B cell (primary cell): ENCODE data around the gene ZMYM1. TPM values are rescaled to one million over a fixed set of nuclear protein-coding genes. Genes with fewer than 3 reads are reported as not detected.

Source experiments
- ATAC-seq: fragments of 200-7000 bp; cut with Tn5 transposase; one replicate; pipeline ENCODE4 v1.10.0; 2021; ENCODE audit warnings: low read depth, mild to moderate bottlenecking, moderate number of reproducible peaks, moderate library complexity
- CTCF ChIA-PET: fragments of 350-600 bp; sonication (Branson Sonifier 250); formaldehyde crosslinking; loops from one replicate; lab custom pipeline; 2021; ENCODE audit warnings: antibody characterized with exemption, inconsistent platforms; lab: Charles Lee
- POLR2A ChIA-PET: fragments of 350-600 bp; sonication (Branson Sonifier 250); formaldehyde crosslinking; loops from one replicate; lab custom pipeline; 2021; ENCODE audit warnings: antibody characterized with exemption; lab: Charles Lee
- DNase-seq: peaks from one replicate; pipeline ENCODE4 v3.0.0; 2013
- H2AFZ ChIP-seq: 2 replicates; pipeline ENCODE4 v1.6.1; 2012; ENCODE audit warnings: mild to moderate bottlenecking, low read depth, low read length; ENCODE audit not compliant: insufficient read depth, poor library complexity, severe bottlenecking
- H3K27ac ChIP-seq, 2 donors: 1 replicate in 1 of 2; 2 replicates in 1 of 2; pipeline ENCODE4 v1.5.1; 2012 to 2013; ENCODE audit warnings: low read length in 2 of 2, mild to moderate bottlenecking in 2 of 2, moderate library complexity in 1 of 2
- H3K27me3 ChIP-seq, 4 experiments: fragments of 200-600 bp in 1 of 4; sonication (generic) in 1 of 4; replicated peaks in 1 of 4; 1 replicate in 2 of 4; 2 replicates in 2 of 4; pipeline versions ENCODE4 v1.6.1 to v1.7.0; 2013 to 2016; ENCODE audit warnings: low read length in 3 of 4, mild to moderate bottlenecking in 2 of 4, mixed read lengths in 1 of 4, moderate library complexity in 1 of 4; ENCODE audit not compliant: insufficient read depth in 4 of 4, control insufficient read depth in 3 of 4; ENCODE audit errors: control extremely low read depth in 1 of 4
- H3K36me3 ChIP-seq, 2 experiments: replicated peaks in 1 of 2; 1 replicate in 1 of 2; 2 replicates in 1 of 2; pipeline versions ENCODE4 v1.6.1 to v1.7.1; 2013; ENCODE audit warnings: low read length in 1 of 2; ENCODE audit not compliant: insufficient read depth in 2 of 2, control insufficient read depth in 1 of 2; ENCODE audit errors: control extremely low read depth in 1 of 2, extremely low read depth in 1 of 2
- H3K4me1 ChIP-seq, 2 donors: fragments of 200-600 bp in 1 of 2; sonication (generic) in 1 of 2; 1 replicate in 1 of 2; 2 replicates in 1 of 2; pipeline versions ENCODE4 v1.5.1 to v1.6.1; 2013 to 2017; ENCODE audit warnings: low read length in 2 of 2; ENCODE audit not compliant: control insufficient read depth in 2 of 2, insufficient read depth in 2 of 2
- H3K4me2 ChIP-seq: replicated peaks from 2 replicates; pipeline ENCODE3; 2012; ENCODE audit warnings: mild to moderate bottlenecking, low read depth, low read length; ENCODE audit not compliant: poor library complexity, severe bottlenecking
- H3K4me3 ChIP-seq, 5 experiments: fragments of 200-600 bp in 1 of 5; sonication (generic) in 1 of 5; 1 replicate in 3 of 5; 2 replicates in 2 of 5; pipeline versions ENCODE4 v1.5.1 to v1.7.0; 2011 to 2016; ENCODE audit warnings: low read length in 4 of 5, mild to moderate bottlenecking in 4 of 5, low read depth in 2 of 5, control low read depth in 1 of 5, moderate library complexity in 1 of 5; ENCODE audit not compliant: insufficient read depth in 1 of 5; ENCODE audit errors: control extremely low read depth in 1 of 5, extremely low read depth in 1 of 5
- H3K79me2 ChIP-seq: fragments of 200-600 bp; sonication (generic); one replicate; pipeline ENCODE4 v1.6.0; 2016; ENCODE audit warnings: low read length; ENCODE audit not compliant: control insufficient read depth, insufficient read depth
- H3K9ac ChIP-seq: fragments of 200-600 bp; sonication (generic); 2 replicates; pipeline ENCODE4 v1.6.1; 2017; ENCODE audit warnings: mild to moderate bottlenecking, low read length, moderate library complexity
- H3K9me3 ChIP-seq, 3 donors: one replicate each; pipeline versions ENCODE4 v1.6.1 to v1.7.1; 2013; ENCODE audit warnings: low read length in 2 of 3; ENCODE audit not compliant: control insufficient read depth in 2 of 3, insufficient read depth in 1 of 3; ENCODE audit errors: control extremely low read depth in 1 of 3
- H4K20me1 ChIP-seq: 2 replicates; pipeline ENCODE4 v1.6.0; 2012; ENCODE audit warnings: mild to moderate bottlenecking, low read length; ENCODE audit not compliant: insufficient read depth, control insufficient read depth, poor library complexity, severe bottlenecking
- H3K27ac Mint-ChIP-seq: one replicate; pipeline ENCODE4 v1.8.0; 2021; ENCODE audit warnings: mixed read lengths
- H3K27me3 Mint-ChIP-seq: one replicate; pipeline ENCODE4 v1.8.0; 2021; ENCODE audit warnings: mixed read lengths
- H3K4me1 Mint-ChIP-seq: one replicate; pipeline ENCODE4 v1.8.0; 2021; ENCODE audit warnings: mixed read lengths
- H3K4me3 Mint-ChIP-seq: one replicate; pipeline ENCODE4 v1.8.0; 2021; ENCODE audit warnings: mixed read lengths
- H3K9me3 Mint-ChIP-seq: one replicate; pipeline ENCODE4 v1.8.0; 2022; ENCODE audit warnings: mixed read lengths; ENCODE audit not compliant: insufficient read depth
- EZH2 ChIP-seq: IDR thresholded peaks from 2 replicates; pipeline ENCODE4 v1.6.1; 2012; ENCODE audit warnings: borderline replicate concordance, low read depth, mild to moderate bottlenecking, moderate library complexity, low read length; ENCODE audit not compliant: insufficient read depth, poor library complexity, severe bottlenecking
- WGBS: methylation state at CpG from one replicate; pipeline ENCODE4 v1.1.5; 2013; ENCODE audit warnings: missing lambda C conversion rate; ENCODE audit not compliant: insufficient coverage; 5-methylcytosine and 5-hydroxymethylcytosine counted together
- intact Hi-C: fragments of 100-400 bp; cut with micrococcal nuclease; formaldehyde crosslinking; loops from one replicate; pipeline ENCODE4 v1.10.0; 2022
- polyA minus RNA-seq: library from RNA; depleted of rRNA, polyadenylated mRNA; stranded (reverse); fragments of >200 nt; gene quantifications from 2 replicates; pipeline ENCODE4 v1.2.3, GENCODE V29; 2012
- polyA plus RNA-seq: library from polyadenylated mRNA; depleted of rRNA; stranded (reverse); fragments of >200 nt; gene quantifications from 2 replicates; pipeline ENCODE4 v1.2.3, GENCODE V29; 2012
- total RNA-seq, 2 donors: library from RNA; stranded (reverse); fragments of 120-200 nt in 1 of 2; gene quantifications; 1 replicate in 1 of 2; 2 replicates in 1 of 2; pipeline versions ENCODE4 v1.2.3 to v1.2.4, GENCODE V29; 2013 to 2022
- TF ChIP-seq, protein P1 (sequence below): fragments of 200-600 bp; IDR thresholded peaks from one replicate; pipeline ENCODE4 v1.8.0; 2022; ENCODE audit warnings: antibody characterized with exemption, mild to moderate bottlenecking

ZMYM1 gene
- total RNA-seq, result 17.6 and 18.3 TPM in 2 replicates
- total RNA-seq (2013), result 15.9 TPM
- 5.7 and 9.0 TPM in 2 replicates for polyA plus RNA-seq
- 8.8 and 10.0 TPM in 2 replicates for polyA minus RNA-seq

DNA sequence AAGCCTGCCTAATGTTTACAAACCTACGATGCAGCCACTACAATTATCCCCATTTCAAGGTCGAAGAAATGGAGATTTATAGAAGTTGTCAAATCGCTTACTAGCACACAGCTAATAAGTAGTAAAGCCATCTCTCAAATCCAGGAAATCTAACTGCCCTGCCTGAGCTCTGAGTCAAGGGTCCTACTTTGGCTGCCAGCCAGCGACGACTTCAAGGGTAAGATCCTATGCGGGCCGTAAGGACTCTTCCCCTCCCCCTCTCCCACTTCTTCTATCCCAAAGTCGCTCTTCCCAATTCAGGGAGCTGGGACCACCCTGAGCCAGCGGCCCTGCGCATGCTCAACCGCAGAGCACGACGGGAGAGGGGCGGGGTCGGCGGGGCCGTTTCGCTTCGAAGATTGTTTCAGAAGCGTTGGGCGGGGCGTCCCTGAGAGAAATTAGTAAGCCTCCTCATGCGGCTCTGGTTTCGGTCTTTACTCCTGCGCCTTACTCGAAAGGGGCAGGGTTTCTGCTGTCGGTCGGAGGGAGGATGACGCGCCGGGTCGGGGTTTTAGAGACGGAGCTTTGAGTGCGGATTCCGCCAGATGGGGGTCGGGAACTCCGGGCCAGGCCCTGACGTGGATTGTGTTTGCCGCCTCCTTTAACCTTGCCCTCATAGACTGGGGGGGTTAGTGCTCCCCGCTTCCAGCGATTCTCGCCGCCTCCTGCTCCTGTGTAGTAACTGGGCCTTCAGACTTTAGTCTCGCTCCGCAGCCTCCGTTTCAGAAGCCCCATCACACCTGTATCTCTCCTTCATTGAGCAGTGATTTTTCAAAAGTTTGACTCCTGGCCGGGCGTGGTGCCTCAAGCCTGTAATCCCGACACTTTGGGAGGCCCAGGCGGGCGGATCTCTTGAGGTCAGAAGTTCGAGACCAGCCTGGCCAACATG, at the start of gene ZMYM1:
ZMYM1 (plus strand) TSS at position 383 of the 928 bp plus-strand sequence. CDS start 14,603 bp downstream, outside the sequence.
- intact Hi-C loops, result loop anchor here (1.0 kb wide), 3 partner anchors 48 to 213 kb away; partner anchors contain the start of genes TMEM35B and ZMYM6
- Histone ChIP-seq H4K20me1 (no peaks in the 10 kb centered on the region), H2AFZ (peak within 1 kb of the TSS; percentile 90), H3K27ac (peak within 1 kb of the TSS; percentile 86 to 95), H3K9me3 (peaks cover 0 to 6% (median 0%) of the 10 kb centered on the region in 3 donors), H3K4me3 (peak within 1 kb of the TSS; percentile 48 to 83 (median 71)), H3K9ac (peak within 1 kb of the TSS; percentile 86), H3K27me3 (peaks cover 0 to 5% (median 0%) of the 10 kb centered on the region in 4 experiments), H3K79me2 (peaks cover 22% of the 10 kb centered on the region), H3K4me2 (peak within 1 kb of the TSS; percentile 94), H3K36me3 (no peaks in the 10 kb centered on the region), H3K4me1 (peaks cover 7 to 17% of the 10 kb centered on the region in 2 donors)
- TF ChIP-seq EZH2, result no peak
- TF ChIP-seq, protein P1, sequence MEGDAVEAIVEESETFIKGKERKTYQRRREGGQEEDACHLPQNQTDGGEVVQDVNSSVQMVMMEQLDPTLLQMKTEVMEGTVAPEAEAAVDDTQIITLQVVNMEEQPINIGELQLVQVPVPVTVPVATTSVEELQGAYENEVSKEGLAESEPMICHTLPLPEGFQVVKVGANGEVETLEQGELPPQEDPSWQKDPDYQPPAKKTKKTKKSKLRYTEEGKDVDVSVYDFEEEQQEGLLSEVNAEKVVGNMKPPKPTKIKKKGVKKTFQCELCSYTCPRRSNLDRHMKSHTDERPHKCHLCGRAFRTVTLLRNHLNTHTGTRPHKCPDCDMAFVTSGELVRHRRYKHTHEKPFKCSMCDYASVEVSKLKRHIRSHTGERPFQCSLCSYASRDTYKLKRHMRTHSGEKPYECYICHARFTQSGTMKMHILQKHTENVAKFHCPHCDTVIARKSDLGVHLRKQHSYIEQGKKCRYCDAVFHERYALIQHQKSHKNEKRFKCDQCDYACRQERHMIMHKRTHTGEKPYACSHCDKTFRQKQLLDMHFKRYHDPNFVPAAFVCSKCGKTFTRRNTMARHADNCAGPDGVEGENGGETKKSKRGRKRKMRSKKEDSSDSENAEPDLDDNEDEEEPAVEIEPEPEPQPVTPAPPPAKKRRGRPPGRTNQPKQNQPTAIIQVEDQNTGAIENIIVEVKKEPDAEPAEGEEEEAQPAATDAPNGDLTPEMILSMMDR, result no peak
- ChIA-PET POLR2A (interaction anchor here (0.6 to 2.4 kb wide), 5 partner anchors 48 to 562 kb away, joined by 3 to 6 read pairs (median 4); partner anchors contain the start of gene ZMYM6), CTCF (interaction anchor here (0.6 to 2.4 kb wide), 3 partner anchors 48 to 346 kb away, joined by 3 to 12 read pairs (median 3); partner anchors contain the start of genes TMEM35B and ZMYM6)
- Mint-ChIP-seq H3K4me3 (peak within 1 kb of the TSS; percentile 99), H3K27me3 (peaks cover 14% of the 10 kb centered on the region), H3K27ac (peak within 1 kb of the TSS; percentile 100), H3K9me3 (no peaks in the 10 kb centered on the region), H3K4me1 (peaks cover 20% of the 10 kb centered on the region)
- WGBS, result 0% methylated on average over 47 of the region's 52 CpGs
- peak; percentile 92 for ATAC-seq
- DNase-seq, result peak; percentile 90
